HG03045 (cell line): Measurements from ENCODE around the gene WBP2NL.
"Not testable (repeated sequence)": the region's sequence is repeated elsewhere in the genome, so short reads cannot be mapped to it uniquely, and the experiment has no call there.

ENCODE experiments used
- ATAC-seq: cut with Tn5 transposase; IDR thresholded peaks from one replicate; pipeline ENCODE4 v1.9.1; 2021; ENCODE audit warnings: mild to moderate bottlenecking, moderate library complexity; ENCODE audit not compliant: unreplicated experiment

Gene WBP2NL, protein sequence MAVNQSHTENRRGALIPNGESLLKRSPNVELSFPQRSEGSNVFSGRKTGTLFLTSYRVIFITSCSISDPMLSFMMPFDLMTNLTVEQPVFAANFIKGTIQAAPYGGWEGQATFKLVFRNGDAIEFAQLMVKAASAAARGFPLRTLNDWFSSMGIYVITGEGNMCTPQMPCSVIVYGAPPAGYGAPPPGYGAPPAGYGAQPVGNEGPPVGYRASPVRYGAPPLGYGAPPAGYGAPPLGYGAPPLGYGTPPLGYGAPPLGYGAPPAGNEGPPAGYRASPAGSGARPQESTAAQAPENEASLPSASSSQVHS

DNA sequence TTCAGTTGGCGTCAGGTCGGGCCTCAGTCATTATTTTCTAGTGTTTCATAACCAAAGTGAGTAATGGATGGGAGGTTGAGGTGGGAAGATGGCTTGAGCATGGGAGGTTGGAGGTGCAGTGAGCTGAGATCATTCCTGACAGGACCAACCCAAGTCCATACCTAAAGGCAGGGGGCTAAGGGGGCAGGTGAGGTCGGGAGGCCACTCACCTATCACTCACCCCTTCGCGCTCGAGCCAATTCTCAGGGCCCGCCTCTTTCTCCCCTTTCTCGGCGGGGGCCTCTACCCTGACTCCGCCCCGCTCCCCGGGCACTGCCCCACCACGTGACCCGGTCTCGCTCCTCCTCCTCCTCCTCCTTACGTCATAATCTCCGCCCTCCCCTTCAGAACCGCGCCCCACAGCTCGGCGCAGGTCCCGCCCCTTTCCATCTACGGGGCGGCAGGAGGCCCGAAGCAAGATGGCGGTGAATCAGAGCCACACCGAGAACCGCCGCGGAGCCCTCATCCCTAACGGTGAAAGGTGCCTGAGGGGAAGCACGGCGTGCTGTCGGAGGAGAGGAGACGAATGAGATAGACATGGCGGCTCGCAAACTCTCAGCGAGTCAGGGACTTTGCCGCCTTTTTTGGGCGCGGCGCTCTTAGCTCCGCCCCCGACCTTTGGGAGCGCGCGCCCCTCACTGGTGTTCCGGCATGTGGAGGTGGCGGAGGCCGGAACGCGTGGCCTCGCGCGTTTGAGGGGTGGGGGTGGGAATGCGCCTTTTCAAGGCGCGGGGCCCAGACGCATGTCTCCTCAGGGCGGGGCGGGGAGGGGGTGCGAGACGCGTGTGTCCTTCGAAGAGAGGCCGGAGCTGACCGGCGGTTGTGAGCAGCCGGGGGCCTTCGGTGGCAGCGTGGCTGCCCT lies at the start of gene WBP2NL:
WBP2NL (plus strand) TSS at position 428 of the 901 bp plus-strand sequence; CDS start at position 459, 31 bp downstream.
- ATAC-seq = peak; percentile 79

- not testable (repeated sequence) for ATAC-seq
These were observed 49.7 kb upstream of the WBP2NL start for GRCh38 chr22:41948928-41949296.

GRCh38 chr22:41949297-41949965 lies 49.2 kb upstream of the WBP2NL start:
- ATAC-seq = no peak

DNA sequence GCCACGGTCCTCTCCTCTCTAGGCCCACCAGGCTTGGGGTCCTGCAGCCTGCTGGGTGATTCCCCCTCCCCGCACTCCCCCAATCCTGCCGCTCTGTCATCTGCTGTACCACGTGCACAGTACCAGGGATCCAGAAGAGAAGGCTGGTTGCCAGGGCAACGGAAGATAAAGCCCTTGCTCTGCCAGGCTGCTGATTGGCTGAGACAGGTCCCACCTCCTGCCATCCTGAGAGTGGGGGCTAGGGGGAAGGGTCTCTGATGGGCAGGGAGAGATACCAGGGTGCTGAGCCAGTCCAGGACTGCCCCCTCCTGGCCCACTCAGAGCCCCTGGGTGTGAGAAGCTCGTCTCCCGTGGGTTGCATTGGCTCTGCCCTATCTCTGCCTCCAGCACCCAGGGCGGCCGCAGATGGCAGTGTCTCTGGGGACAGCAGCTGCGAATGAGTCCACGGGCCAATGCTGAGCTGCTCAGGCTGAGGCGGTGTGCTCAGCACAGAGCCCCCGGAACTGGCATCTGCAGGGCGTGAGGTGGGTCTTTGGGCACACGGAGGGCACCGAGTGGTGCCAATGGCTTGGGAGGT lies 46.6 kb upstream of the WBP2NL start, which contains the start of gene SMIM45:
SMIM45 (plus strand) TSS at position 253 of the 577 bp plus-strand sequence.
- ATAC-seq = no peak

DNA sequence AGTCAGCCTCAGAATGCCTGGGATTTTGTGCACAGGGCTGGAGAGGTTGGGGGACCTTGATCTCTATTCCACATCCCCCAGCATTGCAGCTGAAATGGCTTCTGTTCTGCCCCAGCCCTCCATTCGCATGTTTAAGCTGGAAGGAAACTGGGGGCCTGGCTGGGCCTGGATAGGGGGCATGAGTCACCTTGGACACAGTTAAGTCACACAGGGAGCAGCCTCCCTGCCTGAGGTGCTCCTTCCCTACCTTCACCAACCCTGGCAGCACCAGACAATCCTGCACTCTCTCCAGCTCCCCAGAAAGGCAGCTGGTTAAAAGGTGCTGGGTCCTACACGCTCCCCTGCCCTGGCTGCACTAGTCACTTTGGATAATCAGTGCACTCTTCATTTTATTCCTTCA lies 45.9 kb upstream of the WBP2NL start:
- no peak for ATAC-seq

DNA sequence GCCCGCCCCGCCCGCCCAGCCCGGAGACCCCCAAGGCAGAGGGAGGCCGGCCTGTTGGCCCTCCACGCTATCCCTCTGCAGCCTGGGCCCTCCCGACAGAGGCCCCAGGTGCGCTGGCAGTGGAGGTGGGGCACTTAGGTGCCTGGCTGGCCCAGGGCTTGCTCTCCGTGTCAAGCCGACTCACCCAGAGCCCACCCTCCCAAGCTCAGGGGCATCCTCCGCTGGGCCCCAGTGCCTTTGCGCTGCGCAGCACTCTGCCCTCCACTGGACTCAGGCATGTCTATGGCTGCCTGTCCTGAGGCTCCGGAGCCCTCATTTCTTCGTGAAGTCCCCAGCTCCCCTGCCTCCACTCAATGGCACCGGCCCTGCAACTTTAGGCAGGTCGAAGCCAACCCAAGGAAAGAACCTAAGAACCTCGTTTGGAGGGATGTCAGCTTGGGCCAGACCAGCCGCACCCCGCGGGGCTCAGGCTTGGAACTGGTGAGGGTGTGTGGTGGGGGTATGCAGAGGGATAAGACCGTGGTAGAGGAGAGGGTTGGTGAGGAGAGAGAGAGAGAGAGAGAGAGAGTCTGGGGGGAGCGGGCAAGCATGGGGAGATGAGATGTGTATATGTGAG lies 40.5 kb upstream of the WBP2NL start:
- peak; percentile 11 for ATAC-seq

DNA sequence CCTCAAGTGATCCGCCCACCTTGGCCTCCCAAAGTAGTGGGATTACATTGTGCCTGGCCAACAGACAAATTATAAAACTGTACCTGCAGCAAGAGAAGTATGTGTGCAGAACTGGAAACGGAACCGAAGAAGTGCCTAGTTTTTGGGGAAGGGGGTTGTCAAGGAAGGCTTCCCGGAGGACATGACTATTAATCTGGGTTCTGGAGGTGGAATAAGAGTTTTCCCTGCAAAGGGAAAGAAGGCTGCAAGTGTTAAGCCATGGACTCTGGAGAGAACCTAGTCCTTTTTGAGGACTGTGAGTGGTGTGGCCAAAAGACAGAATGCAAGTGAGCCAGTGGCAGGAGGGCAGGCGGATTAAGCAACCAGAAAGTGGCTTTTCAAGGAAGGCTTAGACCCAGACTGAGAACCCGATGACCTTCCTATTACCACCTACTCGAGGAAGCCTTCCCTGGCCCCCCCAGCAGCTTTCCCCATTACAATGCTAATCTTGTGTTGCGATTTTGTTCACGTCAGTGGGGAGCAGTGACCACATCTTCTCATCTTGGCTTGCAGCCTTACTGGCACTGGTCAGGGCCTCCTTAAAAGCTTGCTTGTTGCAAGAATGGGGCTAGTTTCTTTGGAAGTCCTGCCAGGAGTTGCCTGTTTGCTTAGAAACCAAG lies 35.0 kb upstream of the WBP2NL start:
- no peak for ATAC-seq

DNA sequence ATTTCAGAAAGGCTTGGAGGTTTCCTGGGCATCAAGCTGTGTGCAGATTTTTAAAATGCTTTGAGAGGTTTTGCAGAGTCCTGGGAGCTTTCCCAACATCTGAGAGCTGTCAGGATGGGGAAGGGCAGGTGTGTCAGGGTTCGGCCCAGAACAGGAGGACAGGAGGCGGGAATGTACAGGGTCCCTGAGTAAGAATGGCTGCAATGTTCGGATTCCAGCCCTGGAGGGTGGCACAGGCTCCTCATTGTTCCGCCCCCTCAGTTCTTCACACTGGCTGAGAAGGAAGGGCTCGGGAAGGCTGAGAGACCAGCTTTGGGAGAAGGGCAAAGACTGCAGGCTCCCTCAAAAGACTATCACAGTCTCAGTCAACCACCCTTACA lies 34.5 kb upstream of the WBP2NL start:
- no peak for ATAC-seq

DNA sequence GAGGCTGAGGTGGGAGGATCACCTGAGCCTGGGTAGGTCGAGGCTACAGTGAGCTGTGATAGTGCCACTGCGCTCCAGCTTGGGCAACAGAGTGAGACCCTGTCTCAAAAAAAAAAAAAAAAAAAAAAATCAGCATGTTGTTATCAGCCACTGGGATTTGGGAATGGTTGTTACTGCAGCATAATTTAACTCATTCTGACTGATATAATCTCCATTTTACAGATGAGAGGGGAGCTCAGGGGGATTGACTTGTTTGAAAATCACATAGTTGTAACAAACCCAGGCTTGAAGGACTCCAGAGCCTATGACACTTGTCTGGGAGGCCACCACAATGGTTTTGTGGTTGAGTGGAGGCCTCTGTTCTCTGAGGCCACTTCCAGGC lies 32.4 kb upstream of the WBP2NL start:
- ATAC-seq = no peak

DNA sequence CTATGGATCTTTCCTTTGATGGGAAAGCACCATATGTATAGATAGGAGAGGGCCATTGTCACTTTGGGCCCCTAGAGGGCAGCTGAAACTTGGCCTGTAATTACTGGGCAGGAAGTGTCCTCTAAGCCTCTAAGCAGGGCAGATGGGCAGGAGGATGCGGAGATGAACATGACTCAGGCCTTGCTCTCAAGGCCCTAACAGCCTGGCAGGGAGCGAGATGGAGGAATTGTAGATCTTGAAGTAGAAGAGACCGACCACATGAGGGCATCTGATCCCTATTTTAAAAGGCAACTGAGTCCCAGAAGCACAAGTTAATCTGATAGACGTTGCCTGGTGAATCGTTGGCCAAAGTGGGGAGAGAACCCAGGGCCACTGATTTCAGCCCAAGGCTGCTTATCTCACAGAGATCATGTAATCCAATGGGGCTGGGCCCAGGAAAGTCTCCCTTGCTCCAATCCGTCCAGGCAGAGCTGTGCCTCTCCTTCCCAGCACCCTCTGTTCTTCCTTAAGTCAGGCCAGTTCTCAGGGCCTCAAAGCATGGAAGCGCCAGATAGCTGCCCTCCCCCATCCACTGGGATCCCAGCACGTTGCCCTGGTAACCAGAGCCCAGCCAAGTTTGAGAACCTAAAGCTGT lies 31.9 kb upstream of the WBP2NL start:
- no peak for ATAC-seq

GRCh38 chr22:41968601-41969000 lies 30.0 kb upstream of the WBP2NL start:
- no peak for ATAC-seq

- ATAC-seq = no peak
These were observed 29.4 kb upstream of the WBP2NL start, which contains the start of gene SEPTIN3 for GRCh38 chr22:41969110-41969646. SEPTIN3 (plus strand) TSS chr22:41969443; CDS start chr22:41971493, 2,050 bp downstream.

- no peak for ATAC-seq
These were observed 28.0 kb upstream of the WBP2NL start for GRCh38 chr22:41970601-41971000.

DNA sequence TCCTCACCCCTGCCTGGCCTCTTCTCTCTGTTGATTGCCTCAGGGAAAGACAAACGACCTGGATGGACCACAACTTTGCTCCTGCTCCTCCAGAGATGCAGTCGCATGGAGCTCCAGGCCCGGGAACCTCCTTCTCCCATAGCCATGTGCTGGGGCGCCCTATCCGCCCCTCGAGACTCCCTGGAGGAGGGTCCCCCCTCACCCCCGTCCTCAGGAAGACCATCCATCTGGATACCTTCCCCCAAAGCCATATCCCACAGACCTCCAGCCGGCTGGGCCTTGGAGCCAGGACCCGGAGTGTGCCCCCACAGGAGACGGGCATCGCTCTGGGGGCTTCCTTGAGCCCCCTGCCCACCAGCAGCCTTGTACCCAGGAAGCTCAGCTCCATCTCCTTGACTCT lies 27.2 kb upstream of the WBP2NL start:
- no peak for ATAC-seq

DNA sequence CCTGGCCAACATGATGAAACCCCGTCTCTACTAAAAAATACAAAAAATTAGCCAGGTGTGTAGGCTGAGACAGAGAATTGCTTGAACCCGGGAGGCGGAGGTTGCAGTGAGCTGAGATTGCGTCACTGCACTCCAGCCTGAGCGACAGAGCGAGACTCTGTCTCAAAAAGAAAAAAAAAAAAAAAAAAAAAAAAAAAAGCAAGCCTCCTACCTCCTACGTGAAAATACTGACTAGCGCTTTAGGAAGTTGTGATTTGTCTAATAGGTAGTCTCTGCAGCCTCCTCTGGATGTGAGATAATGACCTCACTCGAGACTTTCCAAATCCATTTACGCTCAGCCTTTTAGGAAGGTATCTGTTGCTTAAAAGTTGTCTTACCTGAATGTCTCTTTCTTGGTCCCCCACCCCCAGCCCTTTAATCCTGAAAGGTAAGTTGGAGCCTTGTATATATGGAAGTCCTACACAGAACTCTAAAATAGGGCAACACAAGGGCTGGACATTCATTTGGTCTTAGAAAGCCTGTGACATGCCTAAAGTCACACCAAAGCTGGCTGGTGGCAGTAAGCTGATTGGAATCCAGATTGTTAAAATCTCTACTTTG lies 23.8 kb upstream of the WBP2NL start:
- no peak for ATAC-seq

DNA sequence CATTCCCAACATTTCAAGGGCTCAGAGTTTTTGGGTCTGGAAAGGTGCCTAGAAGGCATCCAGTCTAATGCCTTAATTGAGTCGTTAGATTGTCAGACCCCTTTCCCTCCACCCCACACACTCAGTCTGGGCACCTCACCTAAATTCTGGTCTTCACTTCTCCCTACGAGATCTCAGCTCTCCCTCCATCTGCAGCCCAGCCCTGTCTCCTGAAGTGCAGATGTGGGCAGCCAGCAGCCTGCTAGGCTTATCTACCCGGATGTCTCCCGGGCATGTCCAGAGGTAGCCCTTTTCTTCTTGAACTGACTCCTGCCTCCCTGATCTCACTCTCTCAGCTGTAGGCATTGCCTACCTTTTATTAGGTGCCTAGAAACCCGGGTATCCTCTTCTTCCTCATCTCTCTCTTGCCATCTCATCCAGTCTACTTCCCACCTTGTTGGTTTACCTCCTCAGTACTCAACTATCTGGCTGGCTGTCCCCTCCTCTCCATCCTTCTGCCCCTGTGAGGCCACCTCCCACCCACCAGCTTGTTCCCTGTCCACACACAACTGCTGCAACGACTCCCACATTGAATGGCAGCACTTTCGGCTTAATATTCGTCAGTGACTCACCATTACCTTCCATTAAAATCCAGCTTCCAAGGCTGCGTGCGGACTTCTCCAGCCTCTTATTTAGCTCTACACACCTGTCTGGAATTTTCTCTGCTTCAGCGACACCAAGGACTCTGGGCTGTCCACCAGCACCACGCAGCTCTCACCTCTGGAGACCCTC lies 23.1 kb upstream of the WBP2NL start:
- ATAC-seq = no peak

DNA sequence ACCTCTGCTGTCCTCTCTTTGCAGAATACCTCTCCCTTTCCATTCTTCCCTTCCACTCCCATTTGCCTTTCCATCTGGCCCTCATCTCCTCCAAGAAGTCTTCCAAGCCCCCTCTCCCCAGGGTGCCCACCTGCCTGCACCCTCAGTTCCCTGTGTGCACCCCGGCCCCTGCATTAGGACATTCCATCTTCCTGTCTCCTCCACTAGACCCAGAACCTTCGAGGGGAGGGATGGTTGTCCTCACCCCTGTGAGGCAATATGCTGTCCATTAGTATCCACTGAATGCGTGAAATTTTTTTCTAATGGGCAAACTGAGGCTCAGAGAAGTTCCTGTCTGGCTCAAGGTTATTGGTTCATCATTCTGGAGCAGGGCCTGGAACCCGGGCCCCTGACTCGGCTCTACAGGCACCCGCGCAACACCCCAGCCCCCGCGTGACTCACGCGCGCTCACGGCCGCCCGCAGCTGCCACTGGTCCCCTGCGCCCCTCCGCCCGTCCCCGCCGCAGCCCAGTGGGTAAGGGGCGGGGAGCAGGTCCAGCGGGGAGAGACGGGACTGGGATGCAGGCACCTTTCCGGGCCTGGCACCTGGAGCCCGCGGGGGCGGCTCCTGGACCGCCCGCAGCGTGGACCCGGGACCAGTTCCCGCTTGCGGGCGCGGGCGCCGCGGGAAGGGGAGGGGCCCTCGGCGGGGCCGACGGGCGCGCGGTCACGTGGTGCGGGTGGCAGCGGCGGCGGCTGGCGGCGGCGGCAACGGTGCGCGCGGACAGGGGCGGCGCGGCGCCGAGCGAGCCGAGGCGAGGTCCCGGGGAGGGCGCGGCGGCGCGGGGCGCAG lies 22.3 kb upstream of the WBP2NL start:
- ATAC-seq = peak; percentile 45
